HepG2 (cell line): ENCODE measurements around the gene ATP6V0D1. TPM values are rescaled to one million over a fixed set of nuclear protein-coding genes. Genes with fewer than 3 reads are reported as not detected.
A peak's percentile ranks its signal among the peaks of the same experiment; 100 is the strongest.

Experiments
- BRD4 ChIP-seq: sonication (generic); formaldehyde crosslinking; IDR thresholded peaks from 2 replicates; pipeline ENCODE4 v1.4.0; 2020; ENCODE audit warnings: missing genetic modification reagents
- CCAR2 ChIP-seq: fragments of 200-400 bp; formaldehyde crosslinking; optimal IDR thresholded peaks from 2 replicates; pipeline ENCODE3; 2018; ENCODE audit warnings: low read depth, mild to moderate bottlenecking, low read length, moderate library complexity
- NCOR1 ChIP-seq: fragments of 200-600 bp; sonication (generic); IDR thresholded peaks from 2 replicates; pipeline ENCODE4 v1.7.0; 2017; ENCODE audit warnings: antibody characterized with exemption, low read length, borderline replicate concordance
- ZBTB42 ChIP-seq: sonication (generic); formaldehyde crosslinking; IDR thresholded peaks from 2 replicates; pipeline ENCODE4 v1.5.0; 2020; ENCODE audit warnings: mild to moderate bottlenecking, missing genetic modification reagents
- ZNF121 ChIP-seq: sonication (generic); formaldehyde crosslinking; IDR thresholded peaks from 2 replicates; pipeline ENCODE4 v1.5.0; 2020; ENCODE audit warnings: mild to moderate bottlenecking, missing genetic modification reagents
- ZNF331 ChIP-seq: sonication (generic); formaldehyde crosslinking; IDR thresholded peaks from 2 replicates; pipeline ENCODE4 v1.4.0; 2020; ENCODE audit warnings: missing genetic modification reagents
- ZNF558 ChIP-seq: sonication (generic); formaldehyde crosslinking; IDR thresholded peaks from 2 replicates; pipeline ENCODE4 v1.9.0; 2022; ENCODE audit warnings: mild to moderate bottlenecking, missing genetic modification reagents, borderline replicate concordance
- ZNF562 ChIP-seq: sonication (generic); formaldehyde crosslinking; IDR thresholded peaks from 2 replicates; pipeline ENCODE4 v1.8.0; 2022; ENCODE audit warnings: missing genetic modification reagents, borderline replicate concordance
- ZNF563 ChIP-seq: sonication (generic); formaldehyde crosslinking; IDR thresholded peaks from 2 replicates; pipeline ENCODE4 v1.8.0; 2022; ENCODE audit warnings: mild to moderate bottlenecking, moderate library complexity, missing genetic modification reagents
- ZNF564 ChIP-seq: sonication (generic); formaldehyde crosslinking; IDR thresholded peaks from 2 replicates; pipeline ENCODE4 v1.8.1; 2023; ENCODE audit warnings: mild to moderate bottlenecking, missing genetic modification reagents
- ZNF577 ChIP-seq: sonication (generic); formaldehyde crosslinking; IDR thresholded peaks from 2 replicates; pipeline ENCODE4 v1.4.0; 2020; ENCODE audit warnings: mild to moderate bottlenecking, low read depth, missing genetic modification reagents, borderline replicate concordance
- ZNF614 ChIP-seq: IDR thresholded peaks from 2 replicates; pipeline ENCODE4 v1.6.1; 2018; ENCODE audit warnings: missing biosample characterization, missing genetic modification reagents, inconsistent platforms, borderline replicate concordance
- ZNF660 ChIP-seq: sonication (generic); formaldehyde crosslinking; IDR thresholded peaks from 2 replicates; pipeline ENCODE4 v1.5.1; 2020; ENCODE audit warnings: mild to moderate bottlenecking, low read depth, missing genetic modification reagents, borderline replicate concordance
- polyA plus RNA-seq, 8 experiments: library from polyadenylated mRNA; depleted of rRNA in 3 of 8; stranded (reverse) in 7 of 8; unstranded in 1 of 8; fragments of >200 nt; fragmentation: Illumina TruSeq in 4 of 8; extraction: Trizol in 4 of 8; gene quantifications; 2 replicates each; pipeline versions ENCODE4 v1.2.1 to v1.2.3, GENCODE V29; 2011 to 2016; ENCODE audit warnings: low read depth in 4 of 8, missing spikeins in 1 of 8, mixed read lengths in 1 of 8; ENCODE audit not compliant: insufficient read depth in 1 of 8
- total RNA-seq, 5 experiments: library from RNA; depleted of rRNA; stranded (reverse); fragments of >200 nt; fragmentation: Illumina TruSeq; extraction: Trizol; gene quantifications; 2 replicates each; pipeline ENCODE4 v1.2.3, GENCODE V29; 2016; ENCODE audit warnings: low read depth in 1 of 5
- TF ChIP-seq, protein P1 (sequence below): sonication (generic); formaldehyde crosslinking; IDR thresholded peaks from 2 replicates; pipeline ENCODE4 v1.4.0; 2020; ENCODE audit warnings: missing genetic modification reagents, mild to moderate bottlenecking, borderline replicate concordance
- TF ChIP-seq, protein P2 (sequence below): sonication (generic); formaldehyde crosslinking; IDR thresholded peaks from 2 replicates; pipeline ENCODE4 v1.4.0; 2020; ENCODE audit warnings: missing genetic modification reagents
- TF ChIP-seq, protein P3 (sequence below): sonication (generic); formaldehyde crosslinking; IDR thresholded peaks from 2 replicates; pipeline ENCODE4 v1.5.1; 2020; ENCODE audit warnings: missing genetic modification reagents, mild to moderate bottlenecking, borderline replicate concordance
- TF ChIP-seq, protein P4 (sequence below): sonication (generic); formaldehyde crosslinking; IDR thresholded peaks from 2 replicates; pipeline ENCODE4 v1.5.0; 2020; ENCODE audit warnings: mild to moderate bottlenecking, missing genetic modification reagents
- TF ChIP-seq, protein P5 (sequence below): sonication (generic); formaldehyde crosslinking; conservative IDR thresholded peaks from 2 replicates; pipeline ENCODE4 v1.4.0; 2020; ENCODE audit warnings: mild to moderate bottlenecking, missing genetic modification reagents, moderate library complexity

The ATP6V0D1 gene
- total and polyA plus RNA-seq, 2 of the 13 experiments (the other 11 are each of a cell fraction or from before 2014, with no cell fraction given) = 51.1 to 61.3 TPM

DNA sequence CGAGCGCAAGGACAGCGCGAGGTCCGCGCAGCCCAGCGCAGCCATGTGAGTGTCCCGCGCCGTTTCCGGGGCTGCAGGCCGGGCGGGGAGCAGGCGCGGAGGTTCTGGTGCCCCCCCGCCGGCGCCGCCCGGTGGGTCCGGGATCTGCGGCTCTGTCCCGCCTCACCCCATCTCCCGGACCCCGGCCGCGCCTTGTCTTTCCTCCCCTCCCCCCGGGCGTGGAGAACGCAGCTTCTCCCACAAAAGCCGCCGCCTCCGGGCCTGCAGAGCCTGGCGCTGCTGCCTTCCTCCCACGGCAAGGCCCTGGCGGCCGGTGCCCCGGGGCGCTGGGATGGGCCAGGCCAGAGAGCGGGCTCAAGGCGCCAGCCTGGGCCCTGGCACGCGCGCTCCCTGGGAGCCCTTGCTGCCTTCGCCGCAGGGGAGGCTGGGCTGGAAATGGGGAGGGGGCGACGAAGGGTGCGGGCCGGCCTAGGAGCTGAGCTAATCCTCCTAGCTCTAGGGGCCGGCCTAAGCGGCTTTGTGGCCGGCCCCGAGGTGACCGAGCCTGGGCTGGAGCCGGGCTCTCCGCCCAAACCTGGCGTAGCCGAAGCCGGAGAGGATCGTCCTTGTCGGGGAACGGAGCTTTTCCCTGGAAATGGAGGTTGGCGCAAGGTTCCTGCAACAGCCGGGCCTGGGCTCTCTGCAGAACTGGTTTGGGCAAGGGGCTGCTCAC lies 48.1 kb upstream of the ATP6V0D1 start (continued):
- no peak for TF ChIP-seq CCAR2
- peak; percentile 20; the same call in 1 of the 2 replicates for TF ChIP-seq ZNF331 (CRISPR knock-in tag)
- no peak for TF ChIP-seq ZNF562 (CRISPR knock-in tag)
- TF ChIP-seq, protein P1, sequence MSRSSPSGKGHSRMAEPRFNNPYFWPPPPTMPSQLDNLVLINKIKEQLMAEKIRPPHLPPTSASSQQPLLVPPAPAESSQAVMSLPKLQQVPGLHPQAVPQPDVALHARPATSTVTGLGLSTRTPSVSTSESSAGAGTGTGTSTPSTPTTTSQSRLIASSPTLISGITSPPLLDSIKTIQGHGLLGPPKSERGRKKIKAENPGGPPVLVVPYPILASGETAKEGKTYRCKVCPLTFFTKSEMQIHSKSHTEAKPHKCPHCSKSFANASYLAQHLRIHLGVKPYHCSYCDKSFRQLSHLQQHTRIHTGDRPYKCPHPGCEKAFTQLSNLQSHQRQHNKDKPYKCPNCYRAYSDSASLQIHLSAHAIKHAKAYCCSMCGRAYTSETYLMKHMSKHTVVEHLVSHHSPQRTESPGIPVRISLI (CRISPR knock-in tag) = no peak
- peak; percentile 26; the same call in 1 of the 2 replicates for TF ChIP-seq ZNF563 (CRISPR knock-in tag)
- TF ChIP-seq ZNF660 (CRISPR knock-in tag) = no peak
- TF ChIP-seq ZNF564 (CRISPR knock-in tag) = peak; percentile 85
- TF ChIP-seq ZNF121 (CRISPR knock-in tag) = peak; percentile 89
- TF ChIP-seq, protein P2, sequence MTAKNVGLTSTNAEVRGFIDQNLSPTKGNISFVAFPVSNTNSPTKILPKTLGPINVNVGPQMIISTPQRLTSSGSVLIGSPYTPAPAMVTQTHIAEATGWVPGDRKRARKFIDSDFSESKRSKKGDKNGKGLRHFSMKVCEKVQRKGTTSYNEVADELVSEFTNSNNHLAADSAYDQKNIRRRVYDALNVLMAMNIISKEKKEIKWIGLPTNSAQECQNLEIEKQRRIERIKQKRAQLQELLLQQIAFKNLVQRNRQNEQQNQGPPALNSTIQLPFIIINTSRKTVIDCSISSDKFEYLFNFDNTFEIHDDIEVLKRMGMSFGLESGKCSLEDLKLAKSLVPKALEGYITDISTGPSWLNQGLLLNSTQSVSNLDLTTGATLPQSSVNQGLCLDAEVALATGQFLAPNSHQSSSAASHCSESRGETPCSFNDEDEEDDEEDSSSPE (CRISPR knock-in tag) = no peak
- no peak for TF ChIP-seq NCOR1
- TF ChIP-seq ZNF577 (CRISPR knock-in tag) = no peak
- TF ChIP-seq, protein P3, sequence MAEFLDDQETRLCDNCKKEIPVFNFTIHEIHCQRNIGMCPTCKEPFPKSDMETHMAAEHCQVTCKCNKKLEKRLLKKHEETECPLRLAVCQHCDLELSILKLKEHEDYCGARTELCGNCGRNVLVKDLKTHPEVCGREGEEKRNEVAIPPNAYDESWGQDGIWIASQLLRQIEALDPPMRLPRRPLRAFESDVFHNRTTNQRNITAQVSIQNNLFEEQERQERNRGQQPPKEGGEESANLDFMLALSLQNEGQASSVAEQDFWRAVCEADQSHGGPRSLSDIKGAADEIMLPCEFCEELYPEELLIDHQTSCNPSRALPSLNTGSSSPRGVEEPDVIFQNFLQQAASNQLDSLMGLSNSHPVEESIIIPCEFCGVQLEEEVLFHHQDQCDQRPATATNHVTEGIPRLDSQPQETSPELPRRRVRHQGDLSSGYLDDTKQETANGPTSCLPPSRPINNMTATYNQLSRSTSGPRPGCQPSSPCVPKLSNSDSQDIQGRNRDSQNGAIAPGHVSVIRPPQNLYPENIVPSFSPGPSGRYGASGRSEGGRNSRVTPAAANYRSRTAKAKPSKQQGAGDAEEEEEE (CRISPR knock-in tag) = no peak
- TF ChIP-seq ZBTB42 = no peak
- TF ChIP-seq BRD4 = 0 out of 2 replicates have a peak, but pooled peaks have one; percentile 59
- TF ChIP-seq, protein P4, sequence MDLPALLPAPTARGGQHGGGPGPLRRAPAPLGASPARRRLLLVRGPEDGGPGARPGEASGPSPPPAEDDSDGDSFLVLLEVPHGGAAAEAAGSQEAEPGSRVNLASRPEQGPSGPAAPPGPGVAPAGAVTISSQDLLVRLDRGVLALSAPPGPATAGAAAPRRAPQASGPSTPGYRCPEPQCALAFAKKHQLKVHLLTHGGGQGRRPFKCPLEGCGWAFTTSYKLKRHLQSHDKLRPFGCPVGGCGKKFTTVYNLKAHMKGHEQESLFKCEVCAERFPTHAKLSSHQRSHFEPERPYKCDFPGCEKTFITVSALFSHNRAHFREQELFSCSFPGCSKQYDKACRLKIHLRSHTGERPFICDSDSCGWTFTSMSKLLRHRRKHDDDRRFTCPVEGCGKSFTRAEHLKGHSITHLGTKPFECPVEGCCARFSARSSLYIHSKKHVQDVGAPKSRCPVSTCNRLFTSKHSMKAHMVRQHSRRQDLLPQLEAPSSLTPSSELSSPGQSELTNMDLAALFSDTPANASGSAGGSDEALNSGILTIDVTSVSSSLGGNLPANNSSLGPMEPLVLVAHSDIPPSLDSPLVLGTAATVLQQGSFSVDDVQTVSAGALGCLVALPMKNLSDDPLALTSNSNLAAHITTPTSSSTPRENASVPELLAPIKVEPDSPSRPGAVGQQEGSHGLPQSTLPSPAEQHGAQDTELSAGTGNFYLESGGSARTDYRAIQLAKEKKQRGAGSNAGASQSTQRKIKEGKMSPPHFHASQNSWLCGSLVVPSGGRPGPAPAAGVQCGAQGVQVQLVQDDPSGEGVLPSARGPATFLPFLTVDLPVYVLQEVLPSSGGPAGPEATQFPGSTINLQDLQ (CRISPR knock-in tag) = peak; percentile 82; the same call in 1 of the 2 replicates
- TF ChIP-seq ZNF558 = peak; percentile 6; the same call in 1 of the 2 replicates
- TF ChIP-seq, protein P5, sequence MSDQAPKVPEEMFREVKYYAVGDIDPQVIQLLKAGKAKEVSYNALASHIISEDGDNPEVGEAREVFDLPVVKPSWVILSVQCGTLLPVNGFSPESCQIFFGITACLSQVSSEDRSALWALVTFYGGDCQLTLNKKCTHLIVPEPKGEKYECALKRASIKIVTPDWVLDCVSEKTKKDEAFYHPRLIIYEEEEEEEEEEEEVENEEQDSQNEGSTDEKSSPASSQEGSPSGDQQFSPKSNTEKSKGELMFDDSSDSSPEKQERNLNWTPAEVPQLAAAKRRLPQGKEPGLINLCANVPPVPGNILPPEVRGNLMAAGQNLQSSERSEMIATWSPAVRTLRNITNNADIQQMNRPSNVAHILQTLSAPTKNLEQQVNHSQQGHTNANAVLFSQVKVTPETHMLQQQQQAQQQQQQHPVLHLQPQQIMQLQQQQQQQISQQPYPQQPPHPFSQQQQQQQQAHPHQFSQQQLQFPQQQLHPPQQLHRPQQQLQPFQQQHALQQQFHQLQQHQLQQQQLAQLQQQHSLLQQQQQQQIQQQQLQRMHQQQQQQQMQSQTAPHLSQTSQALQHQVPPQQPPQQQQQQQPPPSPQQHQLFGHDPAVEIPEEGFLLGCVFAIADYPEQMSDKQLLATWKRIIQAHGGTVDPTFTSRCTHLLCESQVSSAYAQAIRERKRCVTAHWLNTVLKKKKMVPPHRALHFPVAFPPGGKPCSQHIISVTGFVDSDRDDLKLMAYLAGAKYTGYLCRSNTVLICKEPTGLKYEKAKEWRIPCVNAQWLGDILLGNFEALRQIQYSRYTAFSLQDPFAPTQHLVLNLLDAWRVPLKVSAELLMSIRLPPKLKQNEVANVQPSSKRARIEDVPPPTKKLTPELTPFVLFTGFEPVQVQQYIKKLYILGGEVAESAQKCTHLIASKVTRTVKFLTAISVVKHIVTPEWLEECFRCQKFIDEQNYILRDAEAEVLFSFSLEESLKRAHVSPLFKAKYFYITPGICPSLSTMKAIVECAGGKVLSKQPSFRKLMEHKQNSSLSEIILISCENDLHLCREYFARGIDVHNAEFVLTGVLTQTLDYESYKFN (CRISPR knock-in tag) = no peak; the same call in 1 of the 2 replicates
- TF ChIP-seq ZNF614 (CRISPR knock-in tag) = 0 out of 2 replicates have a peak, but pooled peaks have one; percentile 16
